HFF-Myc (cell line): Measurements from ENCODE around the gene R3HDM2.

Experiments used
- DNase-seq: peaks from one replicate; pipeline ENCODE4 v3.0.0-alpha.2; 2011; ENCODE audit warnings: low read depth; ENCODE audit errors: extremely low read depth
- H3K4me3 ChIP-seq: replicated peaks from 2 replicates; pipeline ENCODE4 v1.5.1; 2011; ENCODE audit warnings: low read depth, mild to moderate bottlenecking, control low read depth, low read length
- TF ChIP-seq, protein P1 (sequence below): IDR thresholded peaks from 2 replicates; pipeline ENCODE4 v1.5.1; 2012; ENCODE audit warnings: mild to moderate bottlenecking, low read depth, low read length, control low read depth; ENCODE audit errors: missing control alignments

Gene R3HDM2

DNA sequence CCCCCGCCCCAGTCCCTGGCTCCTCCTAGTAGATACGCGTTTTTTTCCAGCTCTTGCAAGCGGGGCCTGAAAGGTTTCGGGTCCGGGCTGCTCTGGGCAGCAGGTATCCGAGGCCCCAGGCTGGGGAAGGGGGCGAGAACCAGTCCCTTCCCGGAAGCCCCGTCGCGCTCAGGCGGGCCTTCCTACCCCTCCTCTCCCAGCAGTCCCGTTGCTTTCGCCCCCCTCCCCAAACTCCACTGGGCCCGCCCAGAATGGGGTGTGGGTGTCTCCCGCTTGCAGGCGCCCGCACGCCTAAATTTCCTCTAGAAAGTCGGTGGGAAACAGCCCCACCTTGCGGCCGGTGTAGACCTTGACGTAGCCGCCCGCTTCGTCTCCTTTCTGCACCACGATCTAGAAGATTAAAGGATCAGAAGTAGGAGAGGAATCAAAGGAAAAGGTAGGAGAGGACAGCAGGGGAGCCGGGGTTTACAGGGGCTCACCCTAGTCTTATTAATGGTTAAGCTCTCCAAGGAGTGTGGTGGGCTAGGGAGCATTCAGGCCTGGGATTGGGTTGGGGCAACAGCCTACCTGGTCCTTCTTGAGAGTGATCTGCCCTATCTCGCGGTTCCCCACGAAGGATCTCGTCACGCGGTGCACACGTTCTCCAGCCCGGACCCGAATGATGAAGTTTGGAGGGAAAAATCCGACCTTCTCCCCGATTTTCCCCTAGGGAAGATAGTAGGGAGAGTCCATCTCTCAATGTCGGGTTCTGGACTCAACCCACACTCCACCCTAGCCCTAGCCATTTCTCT is 187.1 kb downstream of the R3HDM2 start:
- no peak for DNase-seq
- peak overlapping the region; percentile 25 for H3K4me3 ChIP-seq
- TF ChIP-seq, protein P1, sequence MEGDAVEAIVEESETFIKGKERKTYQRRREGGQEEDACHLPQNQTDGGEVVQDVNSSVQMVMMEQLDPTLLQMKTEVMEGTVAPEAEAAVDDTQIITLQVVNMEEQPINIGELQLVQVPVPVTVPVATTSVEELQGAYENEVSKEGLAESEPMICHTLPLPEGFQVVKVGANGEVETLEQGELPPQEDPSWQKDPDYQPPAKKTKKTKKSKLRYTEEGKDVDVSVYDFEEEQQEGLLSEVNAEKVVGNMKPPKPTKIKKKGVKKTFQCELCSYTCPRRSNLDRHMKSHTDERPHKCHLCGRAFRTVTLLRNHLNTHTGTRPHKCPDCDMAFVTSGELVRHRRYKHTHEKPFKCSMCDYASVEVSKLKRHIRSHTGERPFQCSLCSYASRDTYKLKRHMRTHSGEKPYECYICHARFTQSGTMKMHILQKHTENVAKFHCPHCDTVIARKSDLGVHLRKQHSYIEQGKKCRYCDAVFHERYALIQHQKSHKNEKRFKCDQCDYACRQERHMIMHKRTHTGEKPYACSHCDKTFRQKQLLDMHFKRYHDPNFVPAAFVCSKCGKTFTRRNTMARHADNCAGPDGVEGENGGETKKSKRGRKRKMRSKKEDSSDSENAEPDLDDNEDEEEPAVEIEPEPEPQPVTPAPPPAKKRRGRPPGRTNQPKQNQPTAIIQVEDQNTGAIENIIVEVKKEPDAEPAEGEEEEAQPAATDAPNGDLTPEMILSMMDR: peak; percentile 81

DNA sequence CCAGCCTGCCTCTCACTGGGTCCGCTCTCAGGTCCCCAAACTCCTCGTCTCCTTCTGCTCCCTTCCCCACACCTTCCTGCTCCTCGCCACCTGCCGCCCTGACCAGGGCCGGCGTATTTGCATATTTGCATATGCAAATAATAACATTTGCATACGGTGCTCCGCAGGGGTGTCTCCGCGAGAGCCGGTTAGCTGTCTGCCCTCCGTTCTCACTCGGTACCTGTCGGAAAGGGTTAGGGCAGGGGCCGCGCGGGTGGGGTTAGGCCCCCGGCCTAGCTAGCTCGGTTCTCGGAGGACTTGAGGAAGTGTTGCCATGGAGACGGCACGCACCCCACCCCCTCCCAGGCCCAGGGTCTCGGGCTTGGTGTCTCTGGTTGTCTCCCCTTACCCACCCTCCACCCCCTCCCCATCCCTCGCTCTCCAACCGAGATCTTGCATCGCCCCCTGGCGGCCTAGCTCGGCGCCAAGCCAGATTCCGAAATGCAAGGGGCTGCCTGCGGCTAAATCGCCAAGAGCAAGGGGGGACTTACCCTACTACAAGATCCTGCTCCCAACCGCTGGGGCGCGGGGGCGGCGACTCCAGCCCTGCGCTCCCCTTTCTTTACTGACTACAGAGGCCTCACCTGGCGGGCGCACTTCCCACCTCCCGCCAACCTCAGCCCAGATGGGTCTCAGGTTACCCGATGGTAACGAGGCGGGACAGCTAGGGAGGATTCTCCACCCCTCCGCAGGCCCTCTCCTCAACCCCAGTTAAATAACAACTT is 188.0 kb downstream of the R3HDM2 start:
- DNase-seq: no peak
- TF ChIP-seq, protein P1: peak; percentile 66
- peak overlapping the region; percentile 25 for H3K4me3 ChIP-seq

DNA sequence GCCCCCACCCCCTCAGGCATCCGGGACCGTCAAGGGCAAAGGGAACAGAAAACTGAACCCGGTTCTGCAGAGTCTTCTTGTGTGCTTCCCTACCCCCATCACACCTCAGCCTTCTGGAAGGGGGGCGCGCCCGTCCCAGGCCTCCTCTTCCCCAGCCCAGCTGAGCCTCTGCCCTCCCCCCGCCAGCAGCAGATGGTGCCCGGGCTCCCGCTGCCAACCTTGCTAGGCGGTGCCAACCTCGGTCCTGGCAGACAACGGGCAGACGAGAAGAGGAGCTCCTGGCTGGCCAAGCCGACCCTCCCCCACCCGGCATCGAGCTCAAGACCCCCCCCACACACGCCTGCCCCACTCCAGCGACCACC is 188.5 kb downstream of the R3HDM2 start:
- DNase-seq: no peak
- TF ChIP-seq, protein P1: no peak
- no peak overlapping the region for H3K4me3 ChIP-seq

DNA sequence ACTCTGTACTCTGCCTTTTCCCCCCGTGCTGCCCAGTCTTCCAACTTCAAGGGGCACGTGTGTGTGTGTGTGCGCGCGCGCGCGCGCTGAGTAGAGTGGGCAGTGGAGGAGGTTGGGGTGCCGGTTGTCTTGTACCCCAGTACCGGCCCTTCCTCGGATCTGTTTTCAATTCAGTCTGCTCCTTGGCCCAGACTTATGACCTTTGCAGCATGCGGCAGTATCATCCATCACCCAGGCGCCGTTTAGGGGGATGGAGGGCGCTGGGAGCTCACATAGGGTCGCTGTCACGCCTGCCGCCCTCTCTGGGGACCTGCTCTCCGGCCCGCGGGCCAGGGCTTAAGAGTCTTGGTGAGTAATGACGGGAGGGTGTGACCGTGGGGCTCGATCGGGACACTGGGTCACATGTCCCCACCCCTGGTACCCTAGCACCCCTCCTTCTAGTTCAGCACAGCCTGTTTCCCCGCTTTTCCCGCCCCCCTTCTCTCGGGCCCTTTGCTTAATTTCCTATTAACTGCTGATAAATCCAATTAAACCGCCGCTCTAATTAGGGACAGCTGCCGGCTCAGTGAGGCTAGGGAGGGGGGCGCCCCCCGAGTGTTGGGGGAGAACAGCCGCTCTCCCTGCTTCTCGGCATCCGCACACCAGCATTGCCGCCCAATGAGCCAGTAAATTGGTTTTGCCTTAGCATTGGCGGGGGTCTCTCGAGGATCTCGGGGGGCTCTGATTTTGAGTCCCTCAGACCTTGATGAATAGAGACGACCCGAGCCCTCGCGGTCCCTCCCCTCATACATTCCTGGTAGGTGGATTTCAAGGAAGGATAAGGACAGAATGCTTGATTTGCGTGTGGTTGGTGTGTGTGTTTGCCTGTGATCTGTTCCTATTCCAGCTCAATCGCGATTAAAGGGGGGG is 189.2 kb downstream of the R3HDM2 start:
- H3K4me3 ChIP-seq: no peak overlapping the region
- no peak for DNase-seq
- TF ChIP-seq, protein P1: no peak

DNA sequence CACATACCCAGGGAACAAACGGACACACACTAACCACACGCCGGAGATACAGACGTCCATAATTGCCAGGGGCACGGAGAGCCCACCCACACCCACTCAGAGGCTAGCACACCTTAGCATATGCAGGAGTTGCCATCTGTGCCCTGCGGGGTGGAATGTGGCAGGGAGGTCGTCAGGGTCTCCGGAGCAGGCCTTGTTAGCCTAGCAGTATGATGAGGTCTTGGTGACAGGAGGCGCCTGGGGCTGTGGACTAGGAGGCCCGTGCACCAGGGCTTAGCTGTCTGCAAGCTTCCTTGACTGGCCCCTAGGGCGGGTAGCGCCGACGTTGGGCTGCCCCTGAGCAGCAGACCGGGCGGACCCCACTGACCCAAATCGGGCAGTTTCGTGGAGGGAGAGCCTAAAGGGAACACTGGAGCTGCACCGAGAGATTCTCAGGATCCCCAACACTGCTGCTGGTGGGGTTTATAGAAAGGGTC is 189.9 kb downstream of the R3HDM2 start:
- DNase-seq: no peak
- H3K4me3 ChIP-seq: peak overlapping the region; percentile 57
- TF ChIP-seq, protein P1: no peak
